Liver (tissue), 9 donors: ENCODE data around the gene CUX1. TPM values are rescaled to one million over a fixed set of nuclear protein-coding genes. Genes with fewer than 3 reads are reported as not detected.
A peak's percentile ranks its signal among the peaks of the same experiment; 100 is the strongest.

Source experiments
- DNase-seq: peaks from one replicate; pipeline ENCODE4 v3.0.0-alpha.2; 2017; ENCODE audit warnings: low spot score
- H3K27ac ChIP-seq, 2 donors: one replicate each; pipeline ENCODE4 v1.7.0; 2013; ENCODE audit warnings: inconsistent platforms in 2 of 2, low read length in 2 of 2, control low read depth in 1 of 2, low read depth in 1 of 2, mild to moderate bottlenecking in 1 of 2
- H3K27me3 ChIP-seq, 4 donors: one replicate each; pipeline versions ENCODE4 v1.6.1 to v1.7.0; 2013; ENCODE audit warnings: low read length in 3 of 4, inconsistent platforms in 1 of 4, mild to moderate bottlenecking in 1 of 4, moderate library complexity in 1 of 4; ENCODE audit not compliant: control insufficient read depth in 4 of 4, insufficient read depth in 4 of 4
- H3K36me3 ChIP-seq, 4 donors: one replicate each; pipeline versions ENCODE4 v1.6.1 to v1.7.0; 2013; ENCODE audit warnings: low read length in 3 of 4, mild to moderate bottlenecking in 3 of 4, low read depth in 1 of 4, moderate library complexity in 1 of 4; ENCODE audit not compliant: control insufficient read depth in 4 of 4, insufficient read depth in 3 of 4
- H3K4me1 ChIP-seq, 4 donors: one replicate each; pipeline versions ENCODE4 v1.6.1 to v1.7.0; 2013; ENCODE audit warnings: low read length in 3 of 4, mild to moderate bottlenecking in 3 of 4, moderate library complexity in 1 of 4; ENCODE audit not compliant: control insufficient read depth in 4 of 4, insufficient read depth in 4 of 4
- H3K4me3 ChIP-seq, 3 donors: one replicate each; pipeline versions ENCODE4 v1.6.1 to v1.7.0; 2013; ENCODE audit warnings: low read length in 3 of 3, control low read depth in 1 of 3, low read depth in 1 of 3, mild to moderate bottlenecking in 1 of 3
- H3K9ac ChIP-seq, 2 donors: one replicate each; pipeline ENCODE4 v1.7.0; 2013; ENCODE audit warnings: low read length in 2 of 2, mild to moderate bottlenecking in 2 of 2, moderate library complexity in 2 of 2, control low read depth in 1 of 2, low read depth in 1 of 2
- H3K9me3 ChIP-seq, 4 donors: one replicate each; pipeline versions ENCODE4 v1.6.1 to v1.7.0; 2013; ENCODE audit warnings: low read length in 3 of 4; ENCODE audit not compliant: control insufficient read depth in 4 of 4
- CTCF ChIP-seq: fragments of 150-350 bp; IDR thresholded peaks from 2 replicates; pipeline ENCODE4 v1.5.1; 2017; ENCODE audit warnings: improper control_type of control experiment, low read depth, low read length; ENCODE audit not compliant: missing input control
- EGR1 ChIP-seq, 2 donors: IDR thresholded peaks; 2 replicates each; pipeline ENCODE4 v1.6.1; 2016 to 2018; ENCODE audit warnings: antibody characterized with exemption in 2 of 2, low read depth in 2 of 2
- FOXA1 ChIP-seq: IDR thresholded peaks from 2 replicates; pipeline ENCODE4 v1.6.1; 2016; ENCODE audit warnings: antibody characterized with exemption
- FOXA2 ChIP-seq: IDR thresholded peaks from 2 replicates; pipeline ENCODE4 v1.6.1; 2016; ENCODE audit warnings: antibody characterized with exemption
- GABPA ChIP-seq, 2 donors: IDR thresholded peaks in 1 of 2; conservative IDR thresholded peaks in 1 of 2; 2 replicates each; pipeline ENCODE4 v1.6.1; 2016; ENCODE audit warnings: antibody characterized with exemption in 2 of 2, mild to moderate bottlenecking in 1 of 2, moderate library complexity in 1 of 2
- HNF4A ChIP-seq, 2 donors: conservative IDR thresholded peaks; 2 replicates each; pipeline ENCODE4 v1.6.1; 2016; ENCODE audit warnings: antibody characterized with exemption in 2 of 2, mild to moderate bottlenecking in 2 of 2
- NR2F2 ChIP-seq: IDR thresholded peaks from 2 replicates; pipeline ENCODE4 v1.6.1; 2016; ENCODE audit warnings: antibody characterized with exemption
- RAD21 ChIP-seq, 2 donors: IDR thresholded peaks; 2 replicates each; pipeline ENCODE4 v1.6.1; 2016; ENCODE audit warnings: antibody characterized with exemption in 2 of 2, mild to moderate bottlenecking in 2 of 2
- REST ChIP-seq: IDR thresholded peaks from 2 replicates; pipeline ENCODE4 v1.6.1; 2016; ENCODE audit warnings: antibody characterized with exemption, mild to moderate bottlenecking
- RXRA ChIP-seq, 2 donors: IDR thresholded peaks; 2 replicates each; pipeline ENCODE4 v1.6.1; 2017 to 2018; ENCODE audit warnings: antibody characterized with exemption in 2 of 2, mild to moderate bottlenecking in 1 of 2
- SP1 ChIP-seq: IDR thresholded peaks from 2 replicates; pipeline ENCODE4 v1.6.1; 2018; ENCODE audit warnings: antibody characterized with exemption, mild to moderate bottlenecking
- YY1 ChIP-seq: IDR thresholded peaks from 2 replicates; pipeline ENCODE4 v1.6.1; 2016; ENCODE audit warnings: antibody characterized with exemption, mild to moderate bottlenecking
- ZBTB33 ChIP-seq: IDR thresholded peaks from 2 replicates; pipeline ENCODE4 v1.6.1; 2016; ENCODE audit warnings: antibody characterized with exemption
- WGBS: extraction: QIAGEN DNeasy Blood & Tissue Kit; methylation state at CpG from one replicate; pipeline ENCODE4 v1.1.7; 2013; 5-methylcytosine and 5-hydroxymethylcytosine counted together
- polyA plus RNA-seq, 2 donors: library from polyadenylated mRNA; stranded (reverse) in 1 of 2; unstranded in 1 of 2; fragments of 200-250 nt in 1 of 2; fragments of >200 nt in 1 of 2; fragmentation: Nextera tagmentation in 1 of 2; extraction: Ambion mirVana in 1 of 2; gene quantifications; one replicate each; pipeline versions ENCODE4 v1.2.1 to v1.2.3, GENCODE V29; 2013 to 2015
- total RNA-seq, 2 donors: library from RNA; depleted of rRNA; stranded (reverse); fragments of >200 nt; gene quantifications; one replicate each; pipeline ENCODE4 v1.2.3, GENCODE V29; 2014
- donor health status: healthy.
- donor health status: healthy.
- donor health status: healthy.
- donor health status: healthy.
- donor health status: healthy.

Gene CUX1
- total and polyA plus RNA-seq, 4 donors, result 18.6 to 40.6 (median 21.4) TPM

- H3K9ac ChIP-seq, result no peak overlapping the region
- TF ChIP-seq GABPA (IDR thresholded peaks at IDR 0.05 in 1 of 2, conservative IDR thresholded peaks at IDR 0.05 in 1 of 2) (no peak), ZBTB33 (no peak), EGR1 (IDR thresholded peaks at IDR 0.05; ENCODE audit: low read depth in 2 of 2) (no peak), REST (no peak), RAD21 (IDR thresholded peaks at IDR 0.05) (peak; percentile 97), FOXA2 (no peak), YY1 (no peak), CTCF (peak; percentile 73), NR2F2 (no peak), HNF4A (conservative IDR thresholded peaks at IDR 0.05) (no peak), RXRA (IDR thresholded peaks at IDR 0.05) (no peak), SP1 (no peak)
- H3K27ac ChIP-seq, result no peak overlapping the region
- peaks cover 2 to 37% (median 31%) of the 10 kb centered on the region in 4 donors for H3K4me1 ChIP-seq
- WGBS, result 33% methylated on average over 14 of the region's 14 CpGs
- peaks cover 2 to 18% (median 8%) of the 10 kb centered on the region in 4 donors for H3K36me3 ChIP-seq
- H3K27me3 ChIP-seq, result no peaks in the 10 kb centered on the region
- H3K4me3 ChIP-seq, result no peak overlapping the region
- peak; percentile 69 for DNase-seq
- H3K9me3 ChIP-seq, result no peaks in the 10 kb centered on the region
Observed at GRCh38 chr7:102236592-102237287, 419.3 kb downstream of the CUX1 start.

GRCh38 chr7:102239206-102239820, 421.9 kb downstream of the CUX1 start:
- WGBS, result 97% methylated on average over 35 of the region's 35 CpGs
- Histone ChIP-seq H3K4me1 (peaks cover 0 to 14% (median 9%) of the 10 kb centered on the region in 4 donors), H3K27me3 (no peaks in the 10 kb centered on the region), H3K4me3 (no peak overlapping the region), H3K9ac (no peak overlapping the region), H3K9me3 (no peaks in the 10 kb centered on the region), H3K36me3 (peaks cover 2 to 23% (median 10%) of the 10 kb centered on the region in 4 donors), H3K27ac (no peak overlapping the region)
- no peak for TF ChIP-seq FOXA1
- DNase-seq, result no peak
